ENCODE results near the gene GRIP1. TPM values are rescaled to one million over a fixed set of nuclear protein-coding genes. Genes with fewer than 3 reads are reported as not detected.

The GRIP1 gene
- total and polyA plus RNA-seq, 2 donors (not counting 3 experiments of a cell fraction or from before 2014, with no cell fraction given), result 0.04 to 0.69 TPM

DNA sequence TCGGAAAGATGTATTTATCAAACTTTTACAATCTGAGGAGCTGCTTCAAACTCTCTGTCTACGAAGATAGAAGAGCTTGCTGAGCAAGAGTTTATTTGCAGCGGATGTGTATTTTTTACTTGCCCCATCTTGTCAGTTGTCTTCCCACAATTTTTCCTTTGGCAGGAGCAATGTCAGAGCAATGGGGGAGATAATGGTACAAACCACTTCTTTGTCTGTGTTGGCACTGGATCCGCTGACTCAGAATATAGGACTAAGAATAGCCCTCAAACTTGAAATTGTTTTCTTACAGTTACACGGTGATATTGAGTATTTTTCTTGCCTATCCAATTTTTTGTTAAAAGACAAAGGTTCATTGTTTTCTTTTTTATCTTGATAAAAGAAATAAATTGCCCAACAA, 348.9 kb downstream of the GRIP1 start:
- Histone ChIP-seq H3K27me3 (ENCODE audit: control insufficient read depth in 2 of 2, insufficient read depth in 2 of 2, low read length in 2 of 2) (no peaks in the 10 kb centered on the region), H3K9me3 (replicated peaks; ENCODE audit: control insufficient read depth, insufficient read depth, low read length) (no peaks in the 10 kb centered on the region), H3K79me2 (ENCODE audit: control insufficient read depth, insufficient read depth, low read length) (no peaks in the 10 kb centered on the region), H3K9me1 (replicated peaks; ENCODE audit: control insufficient read depth, extremely low read depth, insufficient read depth, low read length) (no peaks in the 10 kb centered on the region), H3K9ac (replicated peaks; ENCODE audit: extremely low read depth, insufficient read depth, low read length) (no peak overlapping the region), H3K4me3 (replicated peaks in 1 of 3; ENCODE audit: insufficient read depth in 1 of 3, low read depth in 1 of 3, low read length in 3 of 3) (no peak overlapping the region), H3K27ac (ENCODE audit: insufficient read depth, low read depth, low read length) (no peak overlapping the region), H4K20me1 (replicated peaks; ENCODE audit: control insufficient read depth, extremely low read depth, insufficient read depth, low read length) (no peaks in the 10 kb centered on the region), H3K4me2 (ENCODE audit: insufficient read depth, low read length) (no peak overlapping the region), H2AFZ (ENCODE audit: low read depth, low read length) (no peak overlapping the region), H3K4me1 (ENCODE audit: control insufficient read depth, extremely low read depth, insufficient read depth, low read length) (no peaks in the 10 kb centered on the region), H3K36me3 (ENCODE audit: control insufficient read depth in 2 of 2, extremely low read depth in 1 of 2, insufficient read depth in 2 of 2, low read length in 2 of 2) (no peaks in the 10 kb centered on the region)
- ChIA-PET POLR2A (no interaction called here), CTCF (no interaction called here)
- intact Hi-C loops (cut with micrococcal nuclease) (no loop called here), dilution Hi-C loops (cut with MboI; ENCODE audit: extremely low pct_ligation_motif_present, low sequenced_read_pairs) (no loop called here)
- no peak for FAIRE-seq
- TF ChIP-seq POLR2AphosphoS5 (IDR thresholded peaks at IDR 0.05; ENCODE audit: insufficient read depth, low read depth, low read length) (no peak), JUN (IDR thresholded peaks at IDR 0.05; ENCODE audit: borderline replicate concordance, insufficient read depth, insufficient read length, low read depth) (no peak), FOS (IDR thresholded peaks at IDR 0.05; ENCODE audit: borderline replicate concordance, insufficient read depth, low read length) (no peak), GATA2 (IDR thresholded peaks at IDR 0.05; ENCODE audit: insufficient read depth, insufficient read length, low read depth, low read length) (no peak), POLR2A (IDR thresholded peaks at IDR 0.05; ENCODE audit: low read depth, low read length) (no peak), MYC (IDR thresholded peaks at IDR 0.05; ENCODE audit: low read depth, low read length) (no peak)
- TF ChIP-seq, protein P1, sequence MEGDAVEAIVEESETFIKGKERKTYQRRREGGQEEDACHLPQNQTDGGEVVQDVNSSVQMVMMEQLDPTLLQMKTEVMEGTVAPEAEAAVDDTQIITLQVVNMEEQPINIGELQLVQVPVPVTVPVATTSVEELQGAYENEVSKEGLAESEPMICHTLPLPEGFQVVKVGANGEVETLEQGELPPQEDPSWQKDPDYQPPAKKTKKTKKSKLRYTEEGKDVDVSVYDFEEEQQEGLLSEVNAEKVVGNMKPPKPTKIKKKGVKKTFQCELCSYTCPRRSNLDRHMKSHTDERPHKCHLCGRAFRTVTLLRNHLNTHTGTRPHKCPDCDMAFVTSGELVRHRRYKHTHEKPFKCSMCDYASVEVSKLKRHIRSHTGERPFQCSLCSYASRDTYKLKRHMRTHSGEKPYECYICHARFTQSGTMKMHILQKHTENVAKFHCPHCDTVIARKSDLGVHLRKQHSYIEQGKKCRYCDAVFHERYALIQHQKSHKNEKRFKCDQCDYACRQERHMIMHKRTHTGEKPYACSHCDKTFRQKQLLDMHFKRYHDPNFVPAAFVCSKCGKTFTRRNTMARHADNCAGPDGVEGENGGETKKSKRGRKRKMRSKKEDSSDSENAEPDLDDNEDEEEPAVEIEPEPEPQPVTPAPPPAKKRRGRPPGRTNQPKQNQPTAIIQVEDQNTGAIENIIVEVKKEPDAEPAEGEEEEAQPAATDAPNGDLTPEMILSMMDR (IDR thresholded peaks at IDR 0.05; ENCODE audit: extremely low read depth in 1 of 2, insufficient read depth in 1 of 2, low read depth in 1 of 2, low read length in 2 of 2), result no peak
- TF ChIP-seq, protein P2, sequence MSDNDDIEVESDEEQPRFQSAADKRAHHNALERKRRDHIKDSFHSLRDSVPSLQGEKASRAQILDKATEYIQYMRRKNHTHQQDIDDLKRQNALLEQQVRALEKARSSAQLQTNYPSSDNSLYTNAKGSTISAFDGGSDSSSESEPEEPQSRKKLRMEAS (IDR thresholded peaks at IDR 0.05; ENCODE audit: insufficient read depth, insufficient read length), result no peak
- no peak for DNase-seq (ENCODE audit: low read depth, low spot score)
- BruUV-seq (replicated peaks), result no TSS peak

Data from endothelial cell of umbilical vein (primary cell).